Stimulated activated CD4-positive, alpha-beta T cell treated with anti-CD3 and anti-CD28 coated beads, Interleukin-15, amount 100 ng/mL, for 24 hours (primary cell): ENCODE results near the gene CFAP61.
"Not testable (repeated sequence)": the region's sequence is repeated elsewhere in the genome, so short reads cannot be mapped to it uniquely, and the experiment has no call there.

Experiments
- DNase-seq: peaks from one replicate; pipeline ENCODE4 v3.0.0-alpha.2; 2020

The CFAP61 gene, protein sequence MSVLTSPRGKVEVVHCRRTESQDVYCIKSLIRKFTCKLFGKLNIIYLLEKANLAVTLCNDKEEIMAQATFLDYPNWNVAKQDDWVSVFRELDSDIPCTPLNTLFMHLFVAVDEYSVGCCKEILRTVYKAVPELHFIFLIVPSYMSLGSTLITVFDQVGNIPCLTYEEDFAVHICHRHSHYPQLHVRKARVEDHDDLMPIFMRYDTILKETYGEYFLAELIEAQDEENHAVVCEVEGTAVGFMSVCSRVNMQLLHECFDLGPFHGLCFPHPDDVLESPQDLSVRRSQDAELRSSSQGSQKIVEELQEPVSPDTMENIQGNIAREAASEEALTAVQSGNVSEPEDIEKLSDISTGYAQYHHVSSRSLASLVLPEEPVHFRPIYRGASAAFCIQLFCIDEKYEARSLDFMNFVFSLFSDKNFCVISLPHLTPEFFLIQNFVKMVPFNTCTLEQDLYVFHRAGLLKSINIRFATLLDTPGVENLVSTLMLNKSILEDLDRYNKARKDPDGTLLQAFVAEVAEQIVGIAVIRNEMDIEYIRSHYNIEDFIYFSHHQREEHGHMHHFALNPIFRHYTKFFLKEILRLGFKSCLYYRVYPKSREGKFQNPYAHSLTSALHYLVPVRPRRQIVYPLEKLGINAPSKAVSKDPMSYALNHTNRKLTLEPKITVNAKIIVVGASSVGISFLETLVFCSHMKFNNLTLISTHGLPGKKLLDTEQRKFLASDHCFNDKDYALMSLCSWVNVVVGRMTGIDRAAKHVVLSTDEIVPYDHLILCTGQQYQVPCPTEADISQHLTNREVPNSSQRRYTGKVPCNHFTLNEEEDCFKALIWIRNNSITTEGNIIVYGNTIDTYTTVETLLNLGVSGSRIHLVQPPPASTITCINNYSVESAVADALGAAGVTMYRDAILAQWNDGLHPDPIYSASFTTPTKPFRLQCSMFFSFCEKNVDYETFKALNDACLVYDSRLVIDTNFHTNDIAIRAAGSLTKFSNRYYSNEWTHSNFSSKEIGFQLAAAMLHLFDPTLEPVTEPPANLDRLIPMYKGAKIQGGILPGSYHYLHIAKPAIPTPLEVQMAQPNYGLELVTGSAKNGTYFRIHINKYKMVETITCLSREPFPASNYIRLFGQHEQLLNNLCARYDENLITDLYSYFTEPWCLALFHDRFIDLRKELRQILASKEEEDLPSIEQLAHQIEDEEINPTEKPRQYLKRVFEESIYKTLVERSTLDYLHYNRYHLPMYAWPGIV

DNA sequence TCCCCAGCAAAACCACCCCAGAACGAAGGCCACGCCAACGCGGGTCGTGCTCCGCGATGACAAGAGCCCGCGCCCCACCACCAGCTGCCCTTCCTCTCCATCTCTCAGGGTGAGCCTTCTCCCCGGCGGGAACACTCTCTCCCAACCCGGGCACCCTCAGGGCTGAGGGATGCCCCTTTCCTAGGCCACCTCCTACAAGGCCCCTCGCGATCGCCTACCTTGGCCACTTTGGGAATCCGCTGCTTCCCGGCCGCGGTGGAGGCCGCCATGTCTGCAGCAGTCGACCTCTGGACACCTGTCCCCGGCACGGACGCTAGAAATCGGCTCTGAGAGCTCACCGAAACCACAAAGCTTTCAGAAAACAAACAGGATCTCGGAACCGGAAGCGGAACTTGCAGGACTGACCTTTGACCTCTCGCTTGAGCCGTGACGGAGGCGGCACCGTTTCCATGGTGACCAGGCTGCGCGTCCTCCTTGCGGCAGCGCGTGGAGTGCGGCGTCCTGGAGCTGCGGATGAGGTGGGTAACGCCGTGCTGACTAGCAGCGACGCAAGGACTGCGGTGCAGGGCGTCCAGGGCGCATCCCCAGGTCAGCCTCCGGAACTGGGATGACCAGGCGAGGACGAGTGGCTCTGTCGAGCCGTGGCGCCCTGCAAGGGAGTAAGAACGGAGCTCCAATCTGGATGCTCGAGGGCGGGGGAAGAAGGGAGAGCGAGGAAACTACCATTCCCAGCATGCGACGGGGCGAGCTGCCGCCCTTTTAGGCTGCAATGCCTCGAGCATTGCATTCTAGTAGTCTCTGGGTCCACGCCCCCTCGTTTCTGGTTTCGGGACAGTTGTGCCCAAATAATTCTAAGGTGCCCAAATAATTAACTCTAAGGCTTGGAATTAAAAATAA, at the start of gene CFAP61, which contains the start of gene CRNKL1:
CFAP61 (plus strand) TSS at position 459 of the 897 bp plus-strand sequence. CDS start 4,122 bp downstream, outside the sequence.
CRNKL1 (minus strand) TSS at position 393 of the 897 bp plus-strand sequence; CDS start at position 269, 124 bp downstream.
- DNase-seq: peak; percentile 97

DNA sequence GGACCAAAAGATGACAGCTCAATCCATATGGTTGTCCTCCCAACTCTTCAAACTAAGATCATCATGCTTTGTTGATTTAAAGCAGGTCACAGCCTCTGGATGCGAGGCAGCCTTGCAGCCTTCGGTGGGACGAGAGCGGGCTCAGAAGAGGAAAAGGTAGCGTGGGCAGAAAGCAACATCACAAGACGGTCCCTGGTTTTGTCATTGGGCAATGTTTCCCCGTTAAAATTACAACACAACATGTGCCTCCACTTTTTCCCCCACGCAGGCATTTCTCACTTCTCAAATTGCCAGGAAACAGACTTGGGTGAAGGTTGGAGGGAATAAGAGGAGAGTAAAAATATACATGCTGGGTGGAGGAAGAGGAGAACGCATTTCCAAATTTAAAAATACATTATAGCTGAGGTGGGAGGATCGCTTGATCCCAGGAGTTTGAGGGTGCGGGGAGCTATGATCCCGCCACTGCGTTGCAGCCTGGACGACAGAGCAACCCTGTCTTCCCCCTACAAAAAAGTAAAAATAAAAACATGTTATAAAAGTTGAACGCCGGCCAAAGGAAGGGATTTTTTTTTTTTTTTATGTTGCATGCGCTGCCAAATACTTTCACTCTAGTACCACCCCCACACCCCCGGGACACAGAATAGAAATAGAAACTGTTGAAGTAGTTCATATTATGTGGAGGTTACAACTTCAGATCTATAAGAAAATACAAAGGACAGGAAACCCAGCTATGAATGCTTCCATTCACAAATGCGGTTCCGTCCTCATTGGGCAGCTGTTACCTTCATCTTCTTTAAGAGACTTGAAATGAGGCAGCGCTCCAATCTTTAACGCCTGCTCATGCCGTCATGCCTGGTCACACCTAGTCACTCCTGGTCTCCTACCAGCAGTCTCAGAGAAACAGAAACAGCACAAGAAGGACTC, 49.0 kb upstream of the CFAP61 start:
- DNase-seq: peak; percentile 38

DNA sequence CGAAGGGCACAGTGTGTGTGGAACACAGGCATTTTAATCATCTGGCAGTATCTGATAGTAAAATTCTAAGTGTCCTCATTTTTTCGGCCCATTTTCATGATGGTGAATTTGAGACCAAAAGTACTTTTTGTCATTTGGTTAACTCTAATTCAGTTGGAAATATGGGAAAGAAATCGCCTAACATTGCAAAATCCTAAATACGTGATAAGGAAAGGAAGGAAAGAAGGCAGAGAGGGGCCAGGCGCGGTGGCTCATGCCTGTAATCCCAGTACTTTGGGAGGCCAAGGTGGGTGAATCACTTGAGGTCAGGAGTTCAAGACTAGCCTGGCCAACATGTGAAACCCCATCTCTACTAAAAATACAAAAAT, 48.4 kb upstream of the CFAP61 start:
- DNase-seq: not testable (repeated sequence)

DNA sequence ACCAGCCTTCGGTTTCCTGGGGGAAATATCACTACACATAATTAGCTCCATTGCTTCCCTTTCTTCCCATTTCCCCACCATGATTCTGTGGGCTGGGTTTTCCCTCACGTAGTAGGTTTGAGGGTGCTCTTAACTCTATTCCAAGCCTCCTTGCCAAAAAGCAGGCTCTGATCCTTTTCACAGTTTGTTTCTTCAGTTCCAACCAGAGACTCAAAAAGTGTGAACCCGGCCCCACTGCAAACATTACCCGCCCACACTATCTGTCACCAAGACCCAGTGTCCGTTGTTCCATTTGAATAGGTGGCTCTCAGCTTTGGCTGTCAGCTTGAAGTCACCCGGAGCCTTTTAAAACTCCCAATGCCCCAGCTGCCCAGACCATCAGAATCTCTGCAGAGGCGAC, 47.0 kb upstream of the CFAP61 start:
- no peak for DNase-seq

GRCh38 chr20:20009784-20010253, 42.5 kb upstream of the CFAP61 start:
- DNase-seq: no peak

GRCh38 chr20:20010639-20011500, 41.5 kb upstream of the CFAP61 start:
- DNase-seq: no peak

GRCh38 chr20:20012541-20012940, 39.8 kb upstream of the CFAP61 start:
- DNase-seq: no peak

DNA sequence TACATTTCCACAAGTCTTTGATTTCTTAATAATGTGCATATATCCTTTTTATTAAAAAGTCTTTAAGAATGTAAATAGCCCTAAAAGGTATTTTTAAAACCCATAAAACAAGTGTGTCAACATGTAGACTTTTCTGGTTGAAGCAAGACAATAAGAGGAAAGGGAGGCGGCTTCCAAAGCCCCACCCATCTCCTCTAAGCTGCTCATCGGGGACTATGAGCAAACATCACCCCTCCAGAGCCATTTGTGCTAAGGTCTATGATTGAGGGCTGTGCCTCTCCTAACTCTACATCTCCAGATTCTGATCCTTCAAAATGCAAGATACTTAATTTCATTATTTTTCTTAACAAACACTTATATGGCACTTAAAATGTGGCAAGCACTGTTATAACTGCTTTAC, 37.7 kb upstream of the CFAP61 start:
- DNase-seq: peak; percentile 38

- DNase-seq: peak; percentile 96
Observed at GRCh38 chr20:20017001-20017843, 35.1 kb upstream of the CFAP61 start, which contains the start of gene NAA20. Gene NAA20 (plus strand): TSS chr20:20017362. CDS start chr20:20017397, 35 bp downstream.

DNA sequence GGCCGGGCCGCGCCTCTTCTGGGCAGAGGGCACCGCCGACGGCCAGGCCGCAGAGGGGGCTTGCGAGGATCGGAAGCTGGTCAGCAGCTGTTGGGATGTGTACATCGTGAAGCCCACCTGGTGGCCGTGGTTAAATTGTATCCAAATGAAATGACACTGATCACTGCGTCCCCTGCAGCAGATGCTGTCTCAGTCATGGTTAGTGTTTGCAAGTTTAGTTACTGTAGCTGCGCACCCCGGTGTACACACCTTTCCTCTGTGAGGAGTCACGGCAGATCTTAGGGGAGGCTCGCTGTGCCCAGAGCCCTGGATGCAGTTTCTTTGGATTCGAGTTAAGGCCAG, 34.5 kb upstream of the CFAP61 start:
- peak; percentile 27 for DNase-seq

GRCh38 chr20:20018366-20018765, 34.0 kb upstream of the CFAP61 start:
- no peak for DNase-seq

DNA sequence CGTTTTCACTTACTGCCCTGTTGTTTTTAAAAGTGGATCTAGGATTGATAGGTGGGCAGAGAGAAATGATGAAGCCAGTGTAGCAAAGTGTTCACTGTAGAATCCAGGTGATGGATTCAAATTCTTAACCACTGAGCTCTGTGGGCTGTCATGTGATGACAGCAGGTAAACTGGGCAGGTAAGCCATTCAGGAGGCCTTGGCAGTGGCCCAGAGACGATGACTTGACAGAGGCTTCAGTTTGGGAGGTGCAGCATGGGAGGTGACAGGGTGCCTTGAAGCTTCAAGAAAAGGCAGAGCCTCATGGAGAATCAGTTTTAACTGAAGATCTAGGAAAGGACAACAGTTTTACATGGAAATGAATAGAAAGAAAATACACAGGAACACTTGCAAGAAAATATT, 33.2 kb upstream of the CFAP61 start:
- DNase-seq: no peak

DNA sequence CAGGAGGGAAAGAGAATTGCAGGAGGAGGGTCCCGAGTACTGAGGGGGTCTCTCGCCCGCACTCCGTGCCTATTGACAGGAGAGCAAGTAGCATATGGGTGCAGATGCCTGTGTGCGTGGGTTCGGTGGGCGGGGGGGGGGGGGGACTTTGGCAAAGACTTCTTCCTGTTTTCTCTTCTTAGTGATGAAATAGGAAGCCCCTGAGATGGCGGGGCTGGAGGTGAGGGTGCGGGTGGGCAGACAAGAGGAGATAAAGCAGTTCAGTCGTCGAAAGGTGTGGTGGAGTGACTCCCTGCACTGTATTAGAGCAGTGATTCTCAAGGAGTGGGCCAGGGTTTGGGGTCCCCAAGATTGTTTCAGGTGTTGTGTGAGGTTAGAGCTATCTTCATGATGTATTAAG, 31.4 kb upstream of the CFAP61 start:
- no peak for DNase-seq

DNA sequence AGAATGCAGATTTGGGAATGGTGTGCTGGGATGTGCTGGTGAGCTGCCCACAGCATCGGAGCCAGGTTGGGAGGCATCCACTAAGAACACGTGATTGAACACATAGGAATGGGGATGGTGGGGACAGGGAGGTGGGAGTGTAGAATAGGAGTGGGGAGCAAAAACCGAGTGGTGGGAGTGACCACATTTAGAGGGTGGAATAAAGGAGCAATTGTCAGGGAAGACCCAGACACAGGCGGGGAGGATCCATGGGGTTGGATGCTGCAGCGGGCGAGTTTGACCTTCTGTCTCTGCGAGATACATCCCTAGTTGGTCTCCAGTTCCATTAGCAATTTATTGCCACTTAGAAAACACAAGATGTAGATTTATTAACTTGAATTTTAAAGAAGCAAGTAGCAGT, 30.5 kb upstream of the CFAP61 start:
- DNase-seq: no peak

DNA sequence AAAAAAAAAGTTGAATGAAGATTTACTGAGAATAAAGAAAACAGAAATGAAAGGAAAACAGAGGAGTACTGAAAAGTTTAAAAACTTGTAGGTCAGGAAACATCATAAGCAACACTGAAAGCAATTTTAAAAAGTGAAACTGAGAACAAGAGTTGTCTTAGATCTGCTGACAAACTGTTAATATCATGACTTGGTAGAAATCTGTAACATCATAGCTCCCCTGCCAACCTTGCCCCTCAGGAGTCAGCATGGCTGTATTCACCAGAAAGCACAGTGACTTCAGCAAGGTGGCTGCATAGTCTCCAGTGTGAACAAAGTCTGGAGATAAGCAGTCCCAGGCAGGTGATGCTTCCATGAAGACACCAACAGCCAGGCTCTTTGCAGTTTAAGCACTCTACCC, 29.8 kb upstream of the CFAP61 start:
- DNase-seq: peak; percentile 17

DNA sequence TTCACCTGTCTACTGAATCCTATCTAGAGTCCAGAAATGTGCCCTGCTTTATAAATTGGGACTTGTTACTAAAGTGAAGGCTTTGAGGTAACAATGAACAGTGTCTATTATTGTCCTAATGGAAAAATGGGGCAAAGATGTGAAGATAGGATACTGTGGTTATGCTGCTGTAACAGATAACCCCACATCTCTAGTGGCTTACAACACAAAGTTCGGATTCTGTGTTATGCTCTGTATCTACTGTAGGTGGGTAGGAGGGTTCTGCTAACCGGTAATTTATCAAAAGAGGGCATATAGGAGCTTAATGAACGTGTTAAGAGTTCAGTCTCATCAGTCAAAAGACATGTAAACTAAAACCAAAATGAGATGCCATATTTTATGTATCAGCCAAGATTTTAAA, 28.9 kb upstream of the CFAP61 start:
- no peak for DNase-seq

- no peak for DNase-seq
Observed at GRCh38 chr20:20024942-20025341, 27.4 kb upstream of the CFAP61 start.

DNA sequence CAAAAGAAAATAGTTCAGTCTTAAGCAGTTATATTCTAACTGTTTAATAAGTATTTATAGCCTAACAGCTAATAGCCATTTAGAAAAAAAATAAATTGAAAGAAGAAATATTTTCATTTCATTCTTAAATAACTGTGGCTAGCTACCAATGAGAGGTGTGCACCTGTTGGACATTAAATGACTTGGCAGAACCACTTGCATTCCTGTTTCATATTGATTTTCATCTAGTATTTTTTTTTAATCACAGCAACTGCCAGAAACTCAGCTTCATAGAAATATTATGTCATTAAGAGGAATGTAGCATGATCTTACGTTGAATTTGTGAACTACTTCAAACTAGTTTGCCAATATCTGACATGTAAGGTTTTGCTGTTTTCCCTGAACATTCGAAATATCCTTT, 25.0 kb upstream of the CFAP61 start:
- no peak for DNase-seq

DNA sequence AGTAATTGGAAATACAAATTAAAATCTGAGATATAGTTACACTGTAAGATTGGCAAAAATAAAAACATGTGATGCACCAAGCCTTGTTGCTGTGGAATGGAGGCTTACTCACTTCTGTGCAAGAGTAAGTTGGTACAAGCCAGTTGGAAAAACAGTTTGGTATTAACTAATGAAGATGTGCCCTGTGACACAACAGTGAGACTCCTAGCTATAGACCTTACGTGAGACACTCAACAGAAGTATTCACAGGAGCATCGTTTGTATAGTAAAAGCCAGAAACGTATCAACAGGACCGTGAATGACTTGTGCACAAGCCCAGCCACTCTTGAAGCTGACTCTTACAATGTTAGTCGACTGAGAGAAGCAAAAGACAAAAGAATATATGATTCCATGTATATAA, 20.5 kb upstream of the CFAP61 start:
- no peak for DNase-seq
